A673 (cell line): ENCODE measurements around the gene C4orf50. TPM values are rescaled to one million over a fixed set of nuclear protein-coding genes. Genes with fewer than 3 reads are reported as not detected.
A peak's percentile ranks its signal among the peaks of the same experiment; 100 is the strongest.

Source experiments
- BruUV-seq: library from RNA; stranded (reverse); fragments of 400-500 nt; replicated peaks from 2 replicates; lab custom pipeline; 2021; lab: Mats Ljungman, UMichigan
- CTCF ChIA-PET: fragments of 300-600 bp; sonication (Branson Sonifier 250); formaldehyde crosslinking; loops from one replicate; lab custom pipeline; 2022; ENCODE audit warnings: antibody characterized with exemption; lab: Charles Lee
- POLR2A ChIA-PET: fragments of 300-600 bp; sonication (Branson Sonifier 250); formaldehyde crosslinking; loops from one replicate; lab custom pipeline; 2022; ENCODE audit warnings: antibody characterized with exemption; ENCODE audit not compliant: low non-redundant PET; lab: Charles Lee
- DNase-seq: peaks from one replicate; pipeline ENCODE4 v3.0.0-alpha.2; 2015; ENCODE audit warnings: low spot score
- H3K27ac ChIP-seq: fragments of 200-600 bp; sonication (generic); 2 replicates; pipeline ENCODE4 v1.5.1; 2016; ENCODE audit warnings: mixed run types, low read depth, mild to moderate bottlenecking, mixed read lengths, antibody characterized with exemption, low read length; ENCODE audit not compliant: poor library complexity, severe bottlenecking
- H3K27me3 ChIP-seq: fragments of 200-600 bp; sonication (generic); replicated peaks from 2 replicates; pipeline ENCODE4 v1.6.1; 2017; ENCODE audit warnings: mixed run types, low read depth, mild to moderate bottlenecking, mixed read lengths, antibody characterized with exemption, low read length; ENCODE audit not compliant: insufficient read depth, poor library complexity
- H3K36me3 ChIP-seq: fragments of 200-600 bp; sonication (generic); 2 replicates; pipeline ENCODE4 v1.6.1; 2016; ENCODE audit warnings: mixed run types, mild to moderate bottlenecking, mixed read lengths, antibody characterized with exemption, low read length; ENCODE audit not compliant: insufficient read depth, poor library complexity, severe bottlenecking
- H3K4me1 ChIP-seq: fragments of 200-600 bp; sonication (generic); 2 replicates; pipeline ENCODE4 v1.6.1; 2017; ENCODE audit warnings: mixed run types, mild to moderate bottlenecking, mixed read lengths, antibody characterized with exemption, low read length; ENCODE audit not compliant: insufficient read depth, poor library complexity, severe bottlenecking
- H3K4me3 ChIP-seq: fragments of 200-600 bp; sonication (generic); 2 replicates; pipeline ENCODE4 v1.5.1; 2016; ENCODE audit warnings: low read depth, mixed run types, mild to moderate bottlenecking, mixed read lengths, low read length; ENCODE audit not compliant: poor library complexity, severe bottlenecking
- H3K9me3 ChIP-seq: fragments of 200-600 bp; sonication (generic); 2 replicates; pipeline ENCODE4 v1.6.1; 2016; ENCODE audit warnings: mixed run types, low read depth, mild to moderate bottlenecking, mixed read lengths, antibody characterized with exemption, low read length; ENCODE audit not compliant: poor library complexity, severe bottlenecking
- EZH2 ChIP-seq: fragments of 200-600 bp; sonication (generic); IDR thresholded peaks from 2 replicates; pipeline ENCODE4 v1.6.1; 2017; ENCODE audit warnings: borderline replicate concordance, low read depth, mild to moderate bottlenecking, mixed read lengths, antibody characterized with exemption, low read length; ENCODE audit not compliant: poor library complexity, severe bottlenecking
- intact Hi-C: fragments of 100-400 bp; cut with micrococcal nuclease; formaldehyde crosslinking; loops from one replicate; pipeline ENCODE4 v1.10.0; 2022; ENCODE audit not compliant: unreplicated experiment
- total RNA-seq: library from RNA; stranded (reverse); gene quantifications from 2 replicates; pipeline ENCODE4 v1.2.3, GENCODE V29; 2021
- TF ChIP-seq, protein P1 (sequence below): fragments of 300-800, 200-600 bp; sonication (generic); conservative IDR thresholded peaks from 2 replicates; pipeline ENCODE4 v1.5.1; 2017; ENCODE audit warnings: low read depth, mild to moderate bottlenecking, antibody characterized with exemption, low read length, moderate library complexity, mixed read lengths

C4orf50 gene
- total RNA-seq, 1 experiment from 2014 or later = not detected

DNA sequence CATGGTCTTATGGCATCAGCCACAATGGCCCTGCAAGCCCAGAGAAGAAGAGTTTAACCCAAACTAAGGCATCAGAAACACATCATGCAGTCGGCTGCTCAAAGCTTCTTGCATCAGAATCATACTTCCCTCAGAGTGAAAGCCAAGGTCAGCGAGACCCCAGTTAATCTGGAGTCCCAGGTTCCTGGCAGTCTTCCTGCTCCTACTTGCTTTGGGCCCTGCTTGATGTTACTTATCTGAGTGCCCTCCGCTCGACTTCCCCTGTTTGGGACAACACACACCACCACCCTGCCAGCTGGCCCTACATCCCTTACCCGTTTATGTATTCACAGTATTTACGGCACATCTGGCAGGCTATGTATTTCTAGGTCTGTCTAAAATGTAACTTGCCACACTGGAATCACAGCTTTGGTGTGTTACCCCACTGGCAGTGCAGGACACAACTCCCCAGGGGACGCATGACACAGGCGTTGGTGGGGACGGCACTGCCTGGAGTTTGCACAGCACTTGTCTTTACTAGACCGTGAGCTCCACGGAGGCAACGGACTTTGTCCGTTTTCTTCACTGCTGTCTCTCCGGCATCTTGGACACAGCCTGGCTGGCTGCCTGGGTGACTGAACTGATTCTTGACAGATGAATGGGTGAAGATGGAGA, 148.1 kb downstream of the C4orf50 start:
- TF ChIP-seq EZH2 = no peak
- TF ChIP-seq, protein P1, sequence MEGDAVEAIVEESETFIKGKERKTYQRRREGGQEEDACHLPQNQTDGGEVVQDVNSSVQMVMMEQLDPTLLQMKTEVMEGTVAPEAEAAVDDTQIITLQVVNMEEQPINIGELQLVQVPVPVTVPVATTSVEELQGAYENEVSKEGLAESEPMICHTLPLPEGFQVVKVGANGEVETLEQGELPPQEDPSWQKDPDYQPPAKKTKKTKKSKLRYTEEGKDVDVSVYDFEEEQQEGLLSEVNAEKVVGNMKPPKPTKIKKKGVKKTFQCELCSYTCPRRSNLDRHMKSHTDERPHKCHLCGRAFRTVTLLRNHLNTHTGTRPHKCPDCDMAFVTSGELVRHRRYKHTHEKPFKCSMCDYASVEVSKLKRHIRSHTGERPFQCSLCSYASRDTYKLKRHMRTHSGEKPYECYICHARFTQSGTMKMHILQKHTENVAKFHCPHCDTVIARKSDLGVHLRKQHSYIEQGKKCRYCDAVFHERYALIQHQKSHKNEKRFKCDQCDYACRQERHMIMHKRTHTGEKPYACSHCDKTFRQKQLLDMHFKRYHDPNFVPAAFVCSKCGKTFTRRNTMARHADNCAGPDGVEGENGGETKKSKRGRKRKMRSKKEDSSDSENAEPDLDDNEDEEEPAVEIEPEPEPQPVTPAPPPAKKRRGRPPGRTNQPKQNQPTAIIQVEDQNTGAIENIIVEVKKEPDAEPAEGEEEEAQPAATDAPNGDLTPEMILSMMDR = no peak
- ChIA-PET CTCF (interaction anchor here (0.6 kb wide), 1 partner anchor 112 kb away, joined by 4 read pairs; no protein-coding TSS in a partner anchor), POLR2A (no interaction called here)
- H3K4me3 ChIP-seq = peak overlapping the region; percentile 21
- DNase-seq = peak; percentile 64
- H3K9me3 ChIP-seq = no peaks in the 10 kb centered on the region
- peak overlapping the region; percentile 91 for H3K27ac ChIP-seq
- H3K36me3 ChIP-seq = no peaks in the 10 kb centered on the region
- BruUV-seq = TSS peak; percentile 55
- H3K4me1 ChIP-seq = peaks cover 41% of the 10 kb centered on the region
- intact Hi-C loops = loop anchor here (2.0 kb wide), 1 partner anchor 111 kb away; no protein-coding TSS in a partner anchor
- no peaks in the 10 kb centered on the region for H3K27me3 ChIP-seq

DNA sequence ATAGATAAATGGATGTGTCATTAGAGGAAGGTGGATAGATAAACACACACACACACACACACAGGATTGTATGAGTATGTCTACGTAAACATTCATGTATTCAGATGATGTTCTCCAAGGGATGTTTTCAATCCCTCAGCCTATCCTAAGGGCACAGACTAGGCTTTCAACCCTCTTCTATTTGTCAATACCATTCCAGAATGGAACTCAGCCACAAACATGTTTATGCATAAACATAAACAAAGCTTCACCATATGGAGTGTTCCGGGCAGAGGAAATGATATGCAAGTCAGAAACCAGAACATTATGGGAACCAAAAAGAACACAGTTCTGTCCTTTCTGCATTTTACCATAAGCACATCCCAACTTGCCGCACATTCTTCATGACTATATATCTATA, 150.4 kb downstream of the C4orf50 start:
- Histone ChIP-seq H3K4me3 (no peak overlapping the region), H3K4me1 (peaks cover 48% of the 10 kb centered on the region), H3K36me3 (no peaks in the 10 kb centered on the region), H3K9me3 (no peaks in the 10 kb centered on the region), H3K27ac (no peak overlapping the region), H3K27me3 (no peaks in the 10 kb centered on the region)
- POLR2A ChIA-PET = no interaction called here
- TF ChIP-seq EZH2 = no peak
- TF ChIP-seq, protein P1 = no peak
- no peak for DNase-seq
- no TSS peak for BruUV-seq
- CTCF ChIA-PET = no interaction called here
- intact Hi-C loops = no loop called here

DNA sequence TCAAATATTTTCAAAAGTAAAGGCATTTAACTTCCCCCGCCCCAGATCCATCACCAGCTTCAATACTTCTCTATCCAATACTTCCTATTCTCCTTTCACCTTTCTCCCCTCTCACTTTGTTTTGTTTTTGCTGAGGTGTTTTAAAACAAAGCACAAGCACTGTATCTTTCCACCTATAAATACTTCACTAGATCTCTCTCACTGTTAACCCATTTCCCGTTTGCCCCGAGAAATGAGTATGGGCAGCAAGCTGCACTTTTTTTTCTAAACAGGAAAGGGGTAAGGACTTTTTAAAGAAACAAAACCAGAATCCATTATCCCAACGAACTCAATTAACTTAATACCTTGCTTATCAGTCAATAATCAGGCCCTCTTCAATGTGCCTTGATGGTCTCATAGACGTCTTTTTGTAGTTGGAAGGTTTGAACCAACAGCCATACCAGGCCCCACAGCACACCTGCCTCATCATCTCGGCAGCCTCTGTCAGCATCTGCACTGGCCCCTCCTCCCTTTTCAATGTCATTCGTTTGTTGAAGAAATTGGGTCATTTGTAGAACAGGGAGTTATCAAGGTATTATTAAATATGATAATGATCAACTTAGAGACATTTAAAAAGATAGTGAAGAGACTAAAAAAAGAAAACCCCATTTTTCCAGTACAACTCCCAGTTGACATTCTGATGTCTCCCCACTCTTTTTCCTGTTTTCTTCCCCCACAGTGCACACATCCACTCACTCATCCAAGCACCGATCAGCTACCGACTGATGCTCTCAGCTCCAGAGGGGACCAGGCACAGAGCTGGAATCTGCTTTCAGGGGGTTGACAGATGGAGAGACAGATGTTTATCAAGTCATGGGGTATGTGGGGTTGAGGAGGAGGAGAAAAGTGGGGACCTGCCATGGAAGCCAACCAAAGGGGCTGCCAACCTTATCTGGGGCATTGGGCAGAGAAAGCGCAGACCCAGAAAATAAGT, 151.1 kb downstream of the C4orf50 start:
- no TSS peak for BruUV-seq
- ChIA-PET CTCF (no interaction called here), POLR2A (no interaction called here)
- intact Hi-C loops = no loop called here
- H3K36me3 ChIP-seq = no peaks in the 10 kb centered on the region
- no peaks in the 10 kb centered on the region for H3K9me3 ChIP-seq
- DNase-seq = no peak
- peaks cover 48% of the 10 kb centered on the region for H3K4me1 ChIP-seq
- H3K4me3 ChIP-seq = no peak overlapping the region
- TF ChIP-seq EZH2 = no peak
- TF ChIP-seq, protein P1 = no peak
- no peak overlapping the region for H3K27ac ChIP-seq
- no peaks in the 10 kb centered on the region for H3K27me3 ChIP-seq
